Mesendoderm (in vitro differentiated cells): ENCODE measurements around the gene OR8S1.
A peak's percentile ranks its signal among the peaks of the same experiment; 100 is the strongest.
"Not testable (repeated sequence)": the region's sequence is repeated elsewhere in the genome, so short reads cannot be mapped to it uniquely, and the experiment has no call there.

Experiments used
- DNase-seq: peaks from one replicate; pipeline ENCODE4 v3.0.0; 2013
- H2AK5ac ChIP-seq: 2 replicates; pipeline ENCODE4 v1.6.1; 2013; ENCODE audit warnings: low read length, inconsistent platforms
- H2BK120ac ChIP-seq: 2 replicates; pipeline ENCODE4 v1.6.1; 2013; ENCODE audit warnings: low read depth, mild to moderate bottlenecking, low read length, moderate library complexity, mixed read lengths
- H2BK15ac ChIP-seq: replicated peaks from 2 replicates; pipeline ENCODE4 v1.6.1; 2013; ENCODE audit warnings: low read depth, mild to moderate bottlenecking, moderate library complexity
- H2BK5ac ChIP-seq: 2 replicates; pipeline ENCODE4 v1.6.1; 2013; ENCODE audit warnings: low read length, inconsistent platforms
- H3K18ac ChIP-seq: 2 replicates; pipeline ENCODE4 v1.6.1; 2013; ENCODE audit warnings: mild to moderate bottlenecking, low read length, mixed read lengths
- H3K23ac ChIP-seq: one replicate; pipeline ENCODE4 v1.6.1; 2013; ENCODE audit warnings: low read length
- H3K27ac ChIP-seq: 2 replicates; pipeline ENCODE4 v1.5.1; 2013; ENCODE audit warnings: low read depth, mild to moderate bottlenecking, inconsistent platforms, low read length, moderate library complexity
- H3K27me3 ChIP-seq: 2 replicates; pipeline ENCODE4 v1.6.1; 2013; ENCODE audit warnings: low read length, control low read depth, mild to moderate bottlenecking, inconsistent platforms; ENCODE audit not compliant: insufficient read depth, poor library complexity
- H3K36me3 ChIP-seq: 2 replicates; pipeline ENCODE4 v1.6.1; 2013; ENCODE audit warnings: low read length, inconsistent platforms; ENCODE audit not compliant: control insufficient read depth, insufficient read depth
- H3K4ac ChIP-seq: one replicate; pipeline ENCODE4 v1.6.1; 2013; ENCODE audit warnings: low read depth, mild to moderate bottlenecking, low read length, moderate library complexity
- H3K4me1 ChIP-seq: 2 replicates; pipeline ENCODE4 v1.6.1; 2013; ENCODE audit warnings: low read depth, low read length, inconsistent platforms; ENCODE audit not compliant: control insufficient read depth
- H3K4me2 ChIP-seq: 2 replicates; pipeline ENCODE4 v1.6.1; 2013; ENCODE audit warnings: low read length
- H3K4me3 ChIP-seq: 2 replicates; pipeline ENCODE4 v1.5.1; 2013; ENCODE audit warnings: mild to moderate bottlenecking, low read length
- H3K56ac ChIP-seq: one replicate; pipeline ENCODE4 v1.6.1; 2013; ENCODE audit warnings: low read length
- H3K79me1 ChIP-seq: 2 replicates; pipeline ENCODE4 v1.6.1; 2013; ENCODE audit warnings: low read length, inconsistent platforms
- H3K79me2 ChIP-seq: 2 replicates; pipeline ENCODE4 v1.6.1; 2013; ENCODE audit warnings: mild to moderate bottlenecking, low read length; ENCODE audit not compliant: control insufficient read depth, insufficient read depth
- H3K9ac ChIP-seq: 2 replicates; pipeline ENCODE4 v1.6.1; 2013; ENCODE audit warnings: low read length, inconsistent platforms
- H4K5ac ChIP-seq: one replicate; pipeline ENCODE4 v1.6.1; 2013; ENCODE audit warnings: low read length
- H4K8ac ChIP-seq: one replicate; pipeline ENCODE4 v1.6.1; 2013; ENCODE audit warnings: low read depth, mild to moderate bottlenecking, control low read depth, low read length, moderate library complexity
- WGBS: extraction: QIAGEN DNeasy Blood & Tissue Kit; methylation state at CpG from one replicate; pipeline ENCODE4 v1.1.7; 2013; ENCODE audit warnings: low lambda C conversion rate, missing lambda C conversion rate; ENCODE audit not compliant: insufficient coverage; ENCODE audit errors: extremely low coverage; 5-methylcytosine and 5-hydroxymethylcytosine counted together

OR8S1 gene

DNA sequence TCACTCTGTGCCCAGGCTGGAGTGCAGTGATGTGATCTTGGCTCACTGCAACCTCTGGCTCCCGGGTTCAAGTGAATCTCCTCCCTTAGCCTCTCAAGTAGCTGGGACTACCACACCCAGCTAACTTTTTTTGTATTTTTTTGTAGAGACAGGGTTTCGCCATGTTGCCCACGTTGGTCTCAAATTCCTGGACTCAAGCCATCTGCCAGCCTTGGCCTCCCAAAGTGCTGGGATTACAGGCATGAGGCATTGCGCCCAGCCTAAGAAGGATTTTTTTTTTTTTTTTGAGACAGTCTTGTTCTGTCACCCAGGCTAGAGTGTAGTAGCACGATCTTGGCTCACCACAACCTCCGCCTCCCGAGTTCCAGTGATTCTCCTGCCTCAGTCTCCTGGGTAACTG lies 36.0 kb upstream of the OR8S1 start:
- not testable (repeated sequence) for H2AK5ac ChIP-seq, H3K36me3 ChIP-seq, H3K27me3 ChIP-seq, H3K4me2 ChIP-seq, H2BK5ac ChIP-seq, H3K9ac ChIP-seq, H4K8ac ChIP-seq, H3K56ac ChIP-seq, H3K27ac ChIP-seq, H3K4me1 ChIP-seq, H2BK15ac ChIP-seq, H3K79me1 ChIP-seq, H3K4me3 ChIP-seq, H3K79me2 ChIP-seq, H3K18ac ChIP-seq, H4K5ac ChIP-seq, DNase-seq, H3K23ac ChIP-seq, H2BK120ac ChIP-seq, H3K4ac ChIP-seq
- no CpG with 5 or more reads among the region's 7 CpGs for WGBS

DNA sequence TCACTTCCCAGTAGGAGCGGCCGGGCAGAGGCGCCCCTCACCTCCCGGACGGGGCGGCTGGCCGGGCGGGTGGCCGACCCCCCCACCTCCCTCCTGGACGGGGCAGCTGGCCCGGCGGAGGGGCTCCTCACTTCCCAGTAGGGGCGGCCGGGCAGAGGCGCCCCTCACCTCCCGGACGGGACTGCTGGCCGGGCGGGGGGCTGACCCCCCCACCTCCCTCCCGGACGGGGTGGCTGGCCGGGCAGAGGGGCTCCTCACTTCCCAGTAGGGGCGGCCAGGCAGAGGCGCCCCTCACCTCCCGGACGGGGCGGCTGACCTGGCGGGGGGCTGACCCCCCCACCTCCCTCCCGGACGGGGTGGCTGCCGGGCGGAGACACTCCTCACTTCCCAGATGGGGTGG lies 25.2 kb upstream of the OR8S1 start:
- not testable (repeated sequence) for H2BK120ac ChIP-seq, H3K36me3 ChIP-seq, H3K27me3 ChIP-seq, H4K8ac ChIP-seq, H2BK15ac ChIP-seq, H3K4me1 ChIP-seq, H3K4ac ChIP-seq, DNase-seq, H3K18ac ChIP-seq, H3K4me3 ChIP-seq, H3K9ac ChIP-seq, H4K5ac ChIP-seq, H3K79me1 ChIP-seq, H2AK5ac ChIP-seq, H3K79me2 ChIP-seq, H2BK5ac ChIP-seq, H3K27ac ChIP-seq, H3K4me2 ChIP-seq, H3K56ac ChIP-seq, H3K23ac ChIP-seq
- no CpG with 5 or more reads among the region's 32 CpGs for WGBS

GRCh38 chr12:48506836-48507235 lies 18.6 kb upstream of the OR8S1 start:
- not testable (repeated sequence) for H3K23ac ChIP-seq, H3K4me1 ChIP-seq, H3K18ac ChIP-seq, H2BK5ac ChIP-seq, H3K79me2 ChIP-seq, H3K79me1 ChIP-seq, H2BK15ac ChIP-seq, H3K4ac ChIP-seq, H4K5ac ChIP-seq, H3K9ac ChIP-seq, H2BK120ac ChIP-seq, H3K4me3 ChIP-seq, H4K8ac ChIP-seq, H3K27ac ChIP-seq, H3K27me3 ChIP-seq, H3K4me2 ChIP-seq, H3K56ac ChIP-seq, H3K36me3 ChIP-seq, H2AK5ac ChIP-seq
- peak; percentile 7 for DNase-seq
- WGBS = no CpG with 5 or more reads among the region's 2 CpGs

GRCh38 chr12:48508987-48509386 lies 16.4 kb upstream of the OR8S1 start:
- Histone ChIP-seq H4K5ac (no peak overlapping the region), H2BK5ac (no peak overlapping the region), H3K79me1 (no peaks in the 10 kb centered on the region), H2AK5ac (no peak overlapping the region), H3K23ac (no peak overlapping the region), H3K36me3 (no peaks in the 10 kb centered on the region), H3K18ac (no peak overlapping the region), H3K79me2 (no peaks in the 10 kb centered on the region), H2BK120ac (no peak overlapping the region), H3K4ac (no peak overlapping the region), H3K56ac (no peak overlapping the region), H3K4me3 (no peak overlapping the region), H3K9ac (no peak overlapping the region), H4K8ac (no peak overlapping the region), H3K4me2 (no peak overlapping the region), H3K27ac (no peak overlapping the region), H3K27me3 (no peaks in the 10 kb centered on the region), H3K4me1 (no peaks in the 10 kb centered on the region), H2BK15ac (no peak overlapping the region)
- WGBS = no CpG with 5 or more reads among the region's 2 CpGs
- no peak for DNase-seq

DNA sequence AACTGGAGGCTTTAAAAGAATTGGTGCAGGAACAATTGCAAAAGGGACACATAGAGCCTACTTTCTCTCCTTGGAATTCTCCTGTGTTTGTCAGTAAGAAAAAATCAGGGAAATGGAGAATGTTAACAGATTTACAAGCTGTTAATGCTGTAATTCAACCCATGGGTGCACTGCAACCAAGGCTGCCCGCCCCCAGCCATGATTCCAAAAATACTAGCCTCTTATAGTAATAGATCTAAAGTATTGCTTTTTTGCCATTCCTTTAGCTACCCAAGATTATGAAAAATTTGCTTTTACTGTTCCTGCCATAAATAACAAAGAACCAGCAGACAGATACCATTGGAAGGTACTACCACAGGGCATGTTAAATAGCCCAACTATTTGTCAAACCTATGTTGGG lies 15.3 kb upstream of the OR8S1 start:
- H3K27me3 ChIP-seq = no peaks in the 10 kb centered on the region
- no peak overlapping the region for H2AK5ac ChIP-seq
- no peak overlapping the region for H3K9ac ChIP-seq
- H3K4me2 ChIP-seq = no peak overlapping the region
- no peak overlapping the region for H3K23ac ChIP-seq
- no peaks in the 10 kb centered on the region for H3K79me1 ChIP-seq
- H4K8ac ChIP-seq = no peak overlapping the region
- DNase-seq = no peak
- H3K56ac ChIP-seq = no peak overlapping the region
- no peak overlapping the region for H3K4me3 ChIP-seq
- no peak overlapping the region for H2BK5ac ChIP-seq
- H2BK15ac ChIP-seq = no peak overlapping the region
- H4K5ac ChIP-seq = no peak overlapping the region
- no peak overlapping the region for H3K18ac ChIP-seq
- H3K4ac ChIP-seq = no peak overlapping the region
- H3K27ac ChIP-seq = no peak overlapping the region
- WGBS = no CpG with 5 or more reads among the region's 1 CpG
- H3K36me3 ChIP-seq = no peaks in the 10 kb centered on the region
- H2BK120ac ChIP-seq = no peak overlapping the region
- no peaks in the 10 kb centered on the region for H3K4me1 ChIP-seq
- no peaks in the 10 kb centered on the region for H3K79me2 ChIP-seq

- Histone ChIP-seq H3K4ac (no peak overlapping the region), H2BK120ac (no peak overlapping the region), H3K56ac (no peak overlapping the region), H2AK5ac (no peak overlapping the region), H3K9ac (no peak overlapping the region), H3K79me2 (no peaks in the 10 kb centered on the region), H3K4me1 (no peaks in the 10 kb centered on the region), H4K8ac (no peak overlapping the region), H2BK15ac (no peak overlapping the region), H3K36me3 (no peaks in the 10 kb centered on the region), H3K4me2 (no peak overlapping the region), H3K27me3 (no peaks in the 10 kb centered on the region), H3K27ac (no peak overlapping the region), H3K23ac (no peak overlapping the region), H3K79me1 (no peaks in the 10 kb centered on the region), H2BK5ac (no peak overlapping the region), H3K18ac (no peak overlapping the region), H3K4me3 (no peak overlapping the region), H4K5ac (no peak overlapping the region)
- no peak for DNase-seq
- WGBS = no CpG with 5 or more reads among the region's 2 CpGs
Measured at GRCh38 chr12:48512855-48513254, 12.6 kb upstream of the OR8S1 start.
